Fibroblast of lung (primary cell): Measurements from ENCODE around the gene GPC6.

ENCODE experiments used
- CTCF ChIP-seq, 2 donors: IDR thresholded peaks in 1 of 2; conservative IDR thresholded peaks in 1 of 2; 1 replicate in 1 of 2; 2 replicates in 1 of 2; pipeline ENCODE4 v1.5.1; 2011 to 2012; ENCODE audit warnings: low read length in 2 of 2, control low read depth in 1 of 2, inconsistent platforms in 1 of 2, low read depth in 1 of 2, mild to moderate bottlenecking in 1 of 2
- EZH2 ChIP-seq: IDR thresholded peaks from 2 replicates; pipeline ENCODE4 v1.5.1; 2012; ENCODE audit warnings: low read length, control low read depth, mild to moderate bottlenecking; ENCODE audit errors: missing control alignments

DNA sequence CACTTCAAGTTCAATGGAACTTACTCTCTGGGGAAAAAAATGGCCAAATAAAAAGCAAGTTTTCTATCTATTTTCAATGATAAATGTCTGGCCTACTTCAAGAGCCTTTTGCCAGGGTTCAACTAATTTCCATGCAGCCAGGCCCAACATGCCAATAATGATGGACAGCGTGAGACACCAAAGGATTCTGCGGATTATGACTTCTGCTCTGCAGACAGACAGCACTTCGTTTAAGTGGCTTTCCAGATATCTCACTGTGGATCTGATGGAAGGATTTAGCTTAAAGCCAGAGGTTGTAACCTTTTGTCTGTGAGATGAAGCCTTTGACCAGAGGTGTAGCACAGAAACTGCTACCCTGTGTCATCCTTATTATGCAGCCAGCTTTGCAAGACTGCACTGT lies 638.6 kb downstream of the GPC6 start:
- TF ChIP-seq CTCF (conservative IDR thresholded peaks at IDR 0.05 in 1 of 2, IDR thresholded peaks at IDR 0.05 in 1 of 2; ENCODE audit: low read depth in 1 of 2, low read length in 2 of 2): no peak
- TF ChIP-seq EZH2: no peak
